ENCODE data around the gene SURF6. TPM values are rescaled to one million over a fixed set of nuclear protein-coding genes. Genes with fewer than 3 reads are reported as not detected.

The SURF6 gene
- total RNA-seq, 4 donors from 2014 or later, result 22.5 to 36.3 (median 25.8) TPM

- 82 to 100% methylated on average over 1 to 3 of the region's 14 CpGs for WGBS, 2 donors (ENCODE audit: low coverage in 1 of 2)
- peaks cover 0 to 51% (median 23%) of the 10 kb centered on the region in 3 donors for H3K4me1 ChIP-seq
These were observed 21.7 kb upstream of the SURF6 start for GRCh38 chr9:133357656-133358055.

GRCh38 chr9:133356391-133357091 lies 20.6 kb upstream of the SURF6 start, which contains the start of the genes SURF1 and SURF2:
Gene SURF1 (minus strand): TSS chr9:133356487. CDS start chr9:133356453, 34 bp downstream.
Gene SURF2 (plus strand): TSS chr9:133356550. CDS start chr9:133356593, 43 bp downstream.
- Histone ChIP-seq H3K4me3 (peak within 1 kb of the TSS; percentile 62 to 86), H3K27ac (peak within 1 kb of the TSS in 3 of 4 donors; percentile 84 to 86 (median 84)), H3K36me3 (peaks cover 0 to 59% of the 10 kb centered on the region in 2 donors), H3K27me3 (no peaks in the 10 kb centered on the region), H3K4me1 (peaks cover 0 to 48% (median 23%) of the 10 kb centered on the region in 3 donors), H3K9me3 (no peaks in the 10 kb centered on the region)
- peak; percentile 96 for ATAC-seq
- TF ChIP-seq EP300 (IDR thresholded peaks at IDR 0.05) (no peak), POLR2AphosphoS5 (IDR thresholded peaks at IDR 0.05) (peak; percentile 77), CTCF (IDR thresholded peaks at IDR 0.05) (peak in 1 of 4 experiments; percentile 5), POLR2A (IDR thresholded peaks at IDR 0.05) (peak; percentile 72 to 83)
- 0% methylated on average over 5 of the region's 78 CpGs; no CpG with 5 or more reads in 1 of the 2 donors for WGBS, 2 donors (ENCODE audit: low coverage in 1 of 2)

More at GRCh38 chr9:133357656-133358055, 21.7 kb upstream of the SURF6 start:
- H3K4me3 ChIP-seq, result no peak overlapping the region
- no peaks in the 10 kb centered on the region for H3K27me3 ChIP-seq
- H3K9me3 ChIP-seq, result no peaks in the 10 kb centered on the region
- H3K27ac ChIP-seq, result peak overlapping the region in 1 of 4 donors; percentile 84
- H3K36me3 ChIP-seq, result peaks cover 0 to 59% of the 10 kb centered on the region in 2 donors
- ATAC-seq, result no peak
- TF ChIP-seq EP300 (IDR thresholded peaks at IDR 0.05), result no peak
- no peak for TF ChIP-seq CTCF (IDR thresholded peaks at IDR 0.05)
- TF ChIP-seq POLR2A (IDR thresholded peaks at IDR 0.05), result no peak
- no peak for TF ChIP-seq POLR2AphosphoS5 (IDR thresholded peaks at IDR 0.05)

- peaks cover 0 to 59% of the 10 kb centered on the region in 2 donors for H3K36me3 ChIP-seq
- H3K9me3 ChIP-seq, result no peaks in the 10 kb centered on the region
- 0% methylated on average over 3 to 7 of the region's 31 CpGs for WGBS, 2 donors (ENCODE audit: low coverage in 1 of 2)
- H3K4me1 ChIP-seq, result peaks cover 0 to 48% (median 23%) of the 10 kb centered on the region in 3 donors
- ATAC-seq, result peak; percentile 17
- peak overlapping the region; percentile 62 to 86 for H3K4me3 ChIP-seq
- H3K27ac ChIP-seq, result peak overlapping the region in 3 of 4 donors; percentile 84 to 86 (median 84)
- TF ChIP-seq EP300 (IDR thresholded peaks at IDR 0.05) (no peak), POLR2A (IDR thresholded peaks at IDR 0.05) (no peak), CTCF (IDR thresholded peaks at IDR 0.05) (peak in 1 of 4 experiments; percentile 27), POLR2AphosphoS5 (IDR thresholded peaks at IDR 0.05) (no peak)
- H3K27me3 ChIP-seq, result no peaks in the 10 kb centered on the region
These were observed 19.9 kb upstream of the SURF6 start for GRCh38 chr9:133355881-133356357.

- H3K27ac ChIP-seq, result no peak overlapping the region
- ATAC-seq, result no peak
- no peaks in the 10 kb centered on the region for H3K27me3 ChIP-seq
- H3K9me3 ChIP-seq, result no peaks in the 10 kb centered on the region
- TF ChIP-seq POLR2A (IDR thresholded peaks at IDR 0.05), result no peak
- TF ChIP-seq POLR2AphosphoS5 (IDR thresholded peaks at IDR 0.05), result no peak
- no peak for TF ChIP-seq EP300 (IDR thresholded peaks at IDR 0.05)
- TF ChIP-seq CTCF (IDR thresholded peaks at IDR 0.05), result no peak
- H3K36me3 ChIP-seq, result peaks cover 0 to 59% of the 10 kb centered on the region in 2 donors
- H3K4me3 ChIP-seq, result no peak overlapping the region
- peaks cover 0 to 57% (median 23%) of the 10 kb centered on the region in 3 donors for H3K4me1 ChIP-seq
- 60 to 100% methylated on average over 2 to 3 of the region's 7 CpGs for WGBS, 2 donors (ENCODE audit: low coverage in 1 of 2)
These were observed 18.8 kb upstream of the SURF6 start for GRCh38 chr9:133354766-133355165.
